GM19035 (cell line): Measurements from ENCODE around the gene TMEM86B.
"Not testable (repeated sequence)": the region's sequence is repeated elsewhere in the genome, so short reads cannot be mapped to it uniquely, and the experiment has no call there.

Source experiments
- ATAC-seq: cut with Tn5 transposase; IDR thresholded peaks from one replicate; pipeline ENCODE4 v1.9.1; 2021; ENCODE audit not compliant: unreplicated experiment

Gene TMEM86B

GRCh38 chr19:55224038-55224665 is 4.4 kb downstream of the TMEM86B start:
- ATAC-seq: no peak

- ATAC-seq: no peak
These were observed 5.1 kb downstream of the TMEM86B start for GRCh38 chr19:55223291-55224037.

- no peak for ATAC-seq
These were observed 8.0 kb downstream of the TMEM86B start for GRCh38 chr19:55220525-55220924.

- ATAC-seq: no peak
These were observed 11.9 kb downstream of the TMEM86B start for GRCh38 chr19:55216461-55217198.

GRCh38 chr19:55213547-55213946 is 15.0 kb downstream of the TMEM86B start:
- ATAC-seq: no peak

- no peak for ATAC-seq
These were observed 16.1 kb downstream of the TMEM86B start for GRCh38 chr19:55212447-55212846.

GRCh38 chr19:55209693-55210472 is 18.7 kb downstream of the TMEM86B start:
- no peak for ATAC-seq

GRCh38 chr19:55208880-55209692 is 19.5 kb downstream of the TMEM86B start, which contains the start of gene PTPRH:
PTPRH (minus strand) TSS chr19:55209501; CDS start chr19:55209433, 68 bp downstream.
- ATAC-seq: no peak

GRCh38 chr19:55206664-55207500 is 21.7 kb downstream of the TMEM86B start:
- no peak for ATAC-seq

GRCh38 chr19:55202199-55202598 is 26.4 kb downstream of the TMEM86B start:
- ATAC-seq: not testable (repeated sequence)

GRCh38 chr19:55199620-55200204 is 28.9 kb downstream of the TMEM86B start:
- ATAC-seq: no peak

GRCh38 chr19:55198651-55199050 is 29.9 kb downstream of the TMEM86B start:
- ATAC-seq: no peak

GRCh38 chr19:55197528-55197927 is 31.0 kb downstream of the TMEM86B start:
- no peak for ATAC-seq

- ATAC-seq: no peak
These were observed 31.8 kb downstream of the TMEM86B start for GRCh38 chr19:55196803-55197202.

GRCh38 chr19:55193481-55193880 is 35.1 kb downstream of the TMEM86B start:
- ATAC-seq: no peak

GRCh38 chr19:55189403-55189835 is 39.1 kb downstream of the TMEM86B start:
- no peak for ATAC-seq

- ATAC-seq: no peak
These were observed 39.9 kb downstream of the TMEM86B start for GRCh38 chr19:55188625-55189024.

GRCh38 chr19:55186080-55186479 is 42.5 kb downstream of the TMEM86B start:
- ATAC-seq: no peak

- ATAC-seq: no peak
These were observed 46.8 kb downstream of the TMEM86B start for GRCh38 chr19:55181740-55182139.
